Cardiac muscle cell (in vitro differentiated cells and primary cell): ENCODE measurements around the gene EXOC6B. TPM values are rescaled to one million over a fixed set of nuclear protein-coding genes. Genes with fewer than 3 reads are reported as not detected.

Experiments used
- DNase-seq, 2 donors: peaks; one replicate each; pipeline versions ENCODE4 v3.0.0 to v3.0.0-alpha.2; 2010 to 2017; ENCODE audit warnings: low read depth in 1 of 2, low spot score in 1 of 2
- H3K27ac ChIP-seq: fragments of 200-600 bp; sonication (generic); 2 replicates; pipeline ENCODE4 v1.5.1; 2016
- H3K27me3 ChIP-seq: fragments of 200-600 bp; sonication (generic); 2 replicates; pipeline ENCODE4 v1.6.0; 2016; ENCODE audit warnings: control low read depth
- H3K36me3 ChIP-seq: fragments of 200-600 bp; sonication (generic); 2 replicates; pipeline ENCODE4 v1.5.1; 2016; ENCODE audit warnings: control low read depth
- H3K4me1 ChIP-seq: fragments of 200-600 bp; sonication (generic); 2 replicates; pipeline ENCODE4 v1.8.1; 2017; ENCODE audit warnings: low read depth, mild to moderate bottlenecking, mixed run types
- H3K4me3 ChIP-seq: fragments of 200-600 bp; sonication (generic); 2 replicates; pipeline ENCODE4 v1.5.1; 2016; ENCODE audit warnings: mild to moderate bottlenecking
- H3K9me3 ChIP-seq: fragments of 200-600 bp; sonication (generic); 2 replicates; pipeline ENCODE4 v1.5.1; 2017; ENCODE audit warnings: low read depth, mild to moderate bottlenecking, control low read depth
- CTCF ChIP-seq: IDR thresholded peaks from 2 replicates; pipeline ENCODE4 v1.5.1; 2012; ENCODE audit warnings: low read depth, mild to moderate bottlenecking, low read length
- polyA plus RNA-seq: library from polyadenylated mRNA; unstranded; fragments of >200 nt; fragmentation: Nextera tagmentation; extraction: Ambion mirVana; gene quantifications from 2 replicates; pipeline ENCODE4 v1.2.1, GENCODE V29; 2016
- total RNA-seq: library from RNA; depleted of rRNA; stranded (reverse); fragments of >200 nt; gene quantifications from 2 replicates; pipeline ENCODE4 v1.2.3, GENCODE V29; 2016

The EXOC6B gene
- total and polyA plus RNA-seq, 2 experiments from 2014 or later, result 21.7 to 23.9 TPM

- no peak for TF ChIP-seq CTCF
- Histone ChIP-seq H3K4me3 (peak overlapping the region; percentile 6), H3K27ac (peak overlapping the region; percentile 78), H3K9me3 (no peaks in the 10 kb centered on the region), H3K27me3 (no peaks in the 10 kb centered on the region), H3K36me3 (no peaks in the 10 kb centered on the region), H3K4me1 (peaks cover 34% of the 10 kb centered on the region)
- peak; percentile 82 to 94 for DNase-seq
These were observed 130.9 kb downstream of the EXOC6B start for GRCh38 chr2:72694715-72695496.

- Histone ChIP-seq H3K27me3 (no peaks in the 10 kb centered on the region), H3K9me3 (no peaks in the 10 kb centered on the region), H3K27ac (no peak overlapping the region), H3K4me3 (no peak overlapping the region), H3K36me3 (no peaks in the 10 kb centered on the region), H3K4me1 (peaks cover 25% of the 10 kb centered on the region)
- TF ChIP-seq CTCF, result no peak
- DNase-seq, result peak in 1 of 2 donors; percentile 33
These were observed 136.1 kb downstream of the EXOC6B start for GRCh38 chr2:72689579-72690195.

GRCh38 chr2:72685638-72686213 is 140.1 kb downstream of the EXOC6B start:
- Histone ChIP-seq H3K4me3 (no peak overlapping the region), H3K27me3 (no peaks in the 10 kb centered on the region)

GRCh38 chr2:72682061-72682460 is 143.8 kb downstream of the EXOC6B start:
- H3K27me3 ChIP-seq, result no peaks in the 10 kb centered on the region
- peaks cover 18% of the 10 kb centered on the region for H3K4me1 ChIP-seq
- no peak overlapping the region for H3K4me3 ChIP-seq
- no peak overlapping the region for H3K27ac ChIP-seq
- no peaks in the 10 kb centered on the region for H3K9me3 ChIP-seq
- no peak for TF ChIP-seq CTCF
- no peaks in the 10 kb centered on the region for H3K36me3 ChIP-seq
- no peak for DNase-seq

More at GRCh38 chr2:72685638-72686213, 140.1 kb downstream of the EXOC6B start:
- no peak overlapping the region for H3K27ac ChIP-seq
- H3K36me3 ChIP-seq, result no peaks in the 10 kb centered on the region
- no peak for DNase-seq
- peaks cover 14% of the 10 kb centered on the region for H3K4me1 ChIP-seq
- TF ChIP-seq CTCF, result no peak
- no peaks in the 10 kb centered on the region for H3K9me3 ChIP-seq

GRCh38 chr2:72681016-72681995 is 144.5 kb downstream of the EXOC6B start:
- Histone ChIP-seq H3K4me3 (no peak overlapping the region), H3K9me3 (no peaks in the 10 kb centered on the region), H3K36me3 (no peaks in the 10 kb centered on the region), H3K4me1 (peaks cover 22% of the 10 kb centered on the region), H3K27me3 (no peaks in the 10 kb centered on the region), H3K27ac (no peak overlapping the region)
- TF ChIP-seq CTCF, result no peak
- DNase-seq, result peak in 1 of 2 donors; percentile 36
